ENCODE measurements around the gene MTREX. TPM values are rescaled to one million over a fixed set of nuclear protein-coding genes. Genes with fewer than 3 reads are reported as not detected.

The MTREX gene
- total and polyA plus RNA-seq, 2 of the 8 experiments (the other 6 are each of a cell fraction or from before 2014, with no cell fraction given), result 16.0 to 130 TPM

DNA sequence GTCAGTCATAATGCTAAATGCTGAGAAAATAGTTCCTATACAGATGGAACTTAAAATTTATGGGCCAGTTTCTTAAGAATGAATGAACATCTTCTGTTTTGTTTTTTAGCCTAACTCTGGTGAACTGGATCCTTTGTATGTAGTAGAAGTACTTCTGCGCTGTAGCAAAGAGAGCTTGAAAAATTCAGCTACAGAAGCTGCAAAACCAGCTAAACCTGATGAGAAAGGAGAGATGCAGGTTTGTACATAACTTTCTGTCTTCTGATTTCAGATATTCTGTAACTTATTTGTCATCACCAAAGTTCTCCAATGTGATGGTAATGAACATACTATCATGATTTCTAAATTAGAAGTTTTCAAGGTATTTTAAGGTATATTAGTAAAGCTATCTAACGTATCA is 80.1 kb downstream of the MTREX start:
- Histone ChIP-seq H3K4ac (replicated peaks; ENCODE audit: insufficient read length, low read depth, low read length) (no peak overlapping the region), H2BK120ac (replicated peaks; ENCODE audit: low read depth, low read length) (no peak overlapping the region), H3K23me2 (ENCODE audit: low read depth, low read length) (no peaks in the 10 kb centered on the region), H2BK12ac (ENCODE audit: low read depth, low read length) (no peak overlapping the region), H2AK5ac (ENCODE audit: low read depth, low read length) (no peak overlapping the region), H3K14ac (ENCODE audit: insufficient read length) (no peak overlapping the region), H3K27me3 (replicated peaks in 1 of 4; ENCODE audit: control insufficient read depth in 3 of 4, extremely low read depth in 1 of 4, insufficient read depth in 3 of 4, low read length in 3 of 4) (no peaks in the 10 kb centered on the region), H3K4me1 (replicated peaks in 1 of 4; ENCODE audit: control insufficient read depth in 3 of 4, insufficient read depth in 4 of 4, low read length in 3 of 4) (peaks cover 0 to 3% (median 0%) of the 10 kb centered on the region in 4 experiments; a peak in 1 of 7 replicates), H3K9ac (replicated peaks in 1 of 4; ENCODE audit: extremely low read depth in 1 of 4, low read depth in 3 of 4, low read length in 3 of 4) (no peak overlapping the region), H4K5ac (ENCODE audit: insufficient read length, low read depth, low read length) (no peak overlapping the region), H3K79me2 (ENCODE audit: control insufficient read depth in 1 of 2, insufficient read depth in 2 of 2, low read length in 2 of 2) (0 out of 4 replicates have a peak, but pooled peaks cover 0 to 2% of the 10 kb centered on the region in 2 experiments), H3K36me3 (ENCODE audit: control insufficient read depth in 2 of 4, insufficient read depth in 4 of 4, low read length in 3 of 4) (peaks cover 3 to 37% (median 22%) of the 10 kb centered on the region in 4 experiments; a peak in 7 of 8 replicates), H2BK15ac (ENCODE audit: low read length) (no peak overlapping the region), H3K23ac (ENCODE audit: insufficient read length) (no peak overlapping the region), H3K4me2 (ENCODE audit: insufficient read depth in 1 of 2, low read depth in 2 of 2, low read length in 2 of 2) (no peak overlapping the region), H3K27ac (ENCODE audit: low read depth, low read length) (no peak overlapping the region), H3K18ac (ENCODE audit: extremely low read depth, low read length) (no peak overlapping the region), H2BK5ac (ENCODE audit: low read depth, low read length) (no peak overlapping the region), H4K91ac (replicated peaks; ENCODE audit: insufficient read length, low read length) (no peak overlapping the region), H3K9me3 (ENCODE audit: insufficient read depth in 2 of 2, low read depth in 1 of 2, low read length in 1 of 2) (peaks cover 10 to 12% of the 10 kb centered on the region in 2 experiments), H3K4me3 (ENCODE audit: extremely low read depth in 1 of 4, insufficient read depth in 2 of 4, low read depth in 3 of 4, low read length in 4 of 4) (no peak overlapping the region), H4K20me1 (replicated peaks in 1 of 2; ENCODE audit: control insufficient read depth in 1 of 2, insufficient read depth in 2 of 2, low read length in 2 of 2) (no peaks in the 10 kb centered on the region), H4K8ac (ENCODE audit: extremely low read depth, insufficient read depth, low read length) (no peak overlapping the region), H3K56ac (replicated peaks; ENCODE audit: insufficient read length, low read depth, low read length) (no peak overlapping the region), H2BK20ac (ENCODE audit: low read length) (no peak overlapping the region), H2AFZ (ENCODE audit: low read length) (no peak overlapping the region), H3K79me1 (ENCODE audit: low read depth, low read length) (no peaks in the 10 kb centered on the region)
- DNase-seq (ENCODE audit: low read depth in 1 of 2, low spot score in 2 of 2) (no peak), FAIRE-seq (no peak)
- POLR2A ChIA-PET (ENCODE audit: partially characterized antibody), result no interaction called here
- CTCF ChIA-PET (ENCODE audit: partially characterized antibody), result interaction anchor here (0.9 kb wide), 1 partner anchor 18 kb away, joined by 3 read pairs; no protein-coding TSS in a partner anchor
- WGBS, 2 experiments (ENCODE audit: extremely low coverage in 1 of 2, insufficient coverage in 1 of 2, insufficient read length in 1 of 2, insufficient replicate concordance in 2 of 2, low coverage in 1 of 2, low lambda C conversion rate in 2 of 2, missing lambda C conversion rate in 1 of 2), result 97% methylated on average over 2 of the region's 2 CpGs; no CpG with 5 or more reads in 1 of the 2 experiments
- TF ChIP-seq TEAD4 (IDR thresholded peaks at IDR 0.05; ENCODE audit: low read depth, low read length) (no peak), SP2 (IDR thresholded peaks at IDR 0.05; ENCODE audit: low read length) (no peak), BRCA1 (IDR thresholded peaks at IDR 0.05; ENCODE audit: low read depth, low read length) (no peak), GTF2F1 (IDR thresholded peaks at IDR 0.05; ENCODE audit: borderline replicate concordance, low read depth, low read length) (no peak), NRF1 (IDR thresholded peaks at IDR 0.05; ENCODE audit: low read depth, low read length) (no peak), ASH2L (IDR thresholded peaks at IDR 0.05; ENCODE audit: low read length) (no peak), CTCF (IDR thresholded peaks at IDR 0.05; ENCODE audit: control extremely low read depth in 1 of 3, insufficient read depth in 1 of 3, low read depth in 1 of 3, low read length in 3 of 3) (no peak), RBBP5 (IDR thresholded peaks at IDR 0.05; ENCODE audit: borderline replicate concordance, low read depth, low read length) (no peak), BACH1 (IDR thresholded peaks at IDR 0.05; ENCODE audit: low read length) (no peak), RNF2 (IDR thresholded peaks at IDR 0.05; ENCODE audit: borderline replicate concordance, low read depth, low read length, missing control alignments, poor library complexity, severe bottlenecking) (no peak), TAF7 (optimal IDR thresholded peaks at IDR 0.05; ENCODE audit: borderline replicate concordance, low read depth, low read length) (no peak), POU5F1 (IDR thresholded peaks at IDR 0.05; ENCODE audit: low read depth, low read length) (no peak)
